ENCODE measurements around the gene PLP2.

PLP2 gene

DNA sequence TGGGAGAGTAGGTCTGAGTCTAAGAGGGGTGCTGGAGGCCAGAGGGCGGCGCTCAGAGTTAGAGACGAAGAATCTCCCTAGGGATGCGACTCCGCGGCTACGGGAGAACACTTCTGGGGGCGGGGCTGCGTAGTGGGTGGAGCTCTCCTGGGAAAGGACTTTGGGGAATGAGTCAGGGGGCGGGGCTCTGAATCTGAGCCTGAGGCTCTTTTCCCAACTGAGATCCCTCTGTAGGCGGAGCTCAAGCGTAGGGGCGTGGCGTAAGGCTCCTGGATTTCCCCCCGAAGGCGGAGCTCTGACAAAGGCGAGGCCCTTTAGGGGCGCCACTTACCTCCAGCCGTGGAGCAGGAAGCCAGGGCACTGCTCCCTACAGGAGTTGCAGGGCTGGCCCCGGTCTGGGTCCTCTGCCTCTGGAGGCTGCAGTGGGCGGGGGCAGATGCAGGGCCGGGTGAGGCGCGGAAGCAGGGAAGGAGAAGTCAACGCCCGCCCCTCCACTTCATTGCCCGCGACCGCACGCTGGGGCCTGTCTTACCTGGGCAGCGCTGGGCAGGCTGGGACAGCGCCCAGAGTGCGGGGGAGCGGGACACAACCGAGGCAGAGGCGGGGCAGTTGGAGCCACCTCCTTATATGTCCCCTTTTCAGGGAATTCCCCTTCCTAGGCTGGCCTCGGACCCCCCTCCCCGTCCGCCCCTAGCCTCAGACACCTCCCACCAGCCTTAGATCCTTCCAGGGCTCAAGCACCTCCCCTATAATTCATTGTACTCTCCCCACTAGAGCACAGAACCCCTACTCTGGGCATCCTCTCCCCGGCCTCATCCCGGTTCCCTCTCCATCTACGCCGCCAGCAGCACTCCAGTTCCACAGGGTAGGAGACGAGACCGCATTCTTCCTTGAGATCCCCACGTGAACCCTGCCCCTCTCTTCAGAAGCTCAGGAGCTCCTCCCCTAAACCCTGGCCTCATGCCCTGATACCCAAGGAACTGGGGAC, 12.9 kb downstream of the PLP2 start:
- peak overlapping the region; percentile 85 for H3K27ac ChIP-seq (ENCODE audit: poor library complexity, severe bottlenecking)
- no peaks in the 10 kb centered on the region for H3K9me3 ChIP-seq (ENCODE audit: severe bottlenecking)
- TF ChIP-seq, protein P1, sequence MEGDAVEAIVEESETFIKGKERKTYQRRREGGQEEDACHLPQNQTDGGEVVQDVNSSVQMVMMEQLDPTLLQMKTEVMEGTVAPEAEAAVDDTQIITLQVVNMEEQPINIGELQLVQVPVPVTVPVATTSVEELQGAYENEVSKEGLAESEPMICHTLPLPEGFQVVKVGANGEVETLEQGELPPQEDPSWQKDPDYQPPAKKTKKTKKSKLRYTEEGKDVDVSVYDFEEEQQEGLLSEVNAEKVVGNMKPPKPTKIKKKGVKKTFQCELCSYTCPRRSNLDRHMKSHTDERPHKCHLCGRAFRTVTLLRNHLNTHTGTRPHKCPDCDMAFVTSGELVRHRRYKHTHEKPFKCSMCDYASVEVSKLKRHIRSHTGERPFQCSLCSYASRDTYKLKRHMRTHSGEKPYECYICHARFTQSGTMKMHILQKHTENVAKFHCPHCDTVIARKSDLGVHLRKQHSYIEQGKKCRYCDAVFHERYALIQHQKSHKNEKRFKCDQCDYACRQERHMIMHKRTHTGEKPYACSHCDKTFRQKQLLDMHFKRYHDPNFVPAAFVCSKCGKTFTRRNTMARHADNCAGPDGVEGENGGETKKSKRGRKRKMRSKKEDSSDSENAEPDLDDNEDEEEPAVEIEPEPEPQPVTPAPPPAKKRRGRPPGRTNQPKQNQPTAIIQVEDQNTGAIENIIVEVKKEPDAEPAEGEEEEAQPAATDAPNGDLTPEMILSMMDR (IDR thresholded peaks at IDR 0.05; ENCODE audit: poor library complexity, severe bottlenecking) = peak; percentile 14
- H3K27me3 ChIP-seq (ENCODE audit: insufficient read depth, poor library complexity, severe bottlenecking) = no peaks in the 10 kb centered on the region
- no peaks in the 10 kb centered on the region for H3K4me1 ChIP-seq (ENCODE audit: insufficient read depth, poor library complexity, severe bottlenecking)
- ATAC-seq (ENCODE audit: low read depth) = peak; percentile 87
- DNase-seq (ENCODE audit: low spot score) = peak; percentile 92
- peaks cover 36% of the 10 kb centered on the region for H3K36me3 ChIP-seq (ENCODE audit: low read depth)
- peak overlapping the region; percentile 81 for H3K4me3 ChIP-seq (ENCODE audit: severe bottlenecking)

DNA sequence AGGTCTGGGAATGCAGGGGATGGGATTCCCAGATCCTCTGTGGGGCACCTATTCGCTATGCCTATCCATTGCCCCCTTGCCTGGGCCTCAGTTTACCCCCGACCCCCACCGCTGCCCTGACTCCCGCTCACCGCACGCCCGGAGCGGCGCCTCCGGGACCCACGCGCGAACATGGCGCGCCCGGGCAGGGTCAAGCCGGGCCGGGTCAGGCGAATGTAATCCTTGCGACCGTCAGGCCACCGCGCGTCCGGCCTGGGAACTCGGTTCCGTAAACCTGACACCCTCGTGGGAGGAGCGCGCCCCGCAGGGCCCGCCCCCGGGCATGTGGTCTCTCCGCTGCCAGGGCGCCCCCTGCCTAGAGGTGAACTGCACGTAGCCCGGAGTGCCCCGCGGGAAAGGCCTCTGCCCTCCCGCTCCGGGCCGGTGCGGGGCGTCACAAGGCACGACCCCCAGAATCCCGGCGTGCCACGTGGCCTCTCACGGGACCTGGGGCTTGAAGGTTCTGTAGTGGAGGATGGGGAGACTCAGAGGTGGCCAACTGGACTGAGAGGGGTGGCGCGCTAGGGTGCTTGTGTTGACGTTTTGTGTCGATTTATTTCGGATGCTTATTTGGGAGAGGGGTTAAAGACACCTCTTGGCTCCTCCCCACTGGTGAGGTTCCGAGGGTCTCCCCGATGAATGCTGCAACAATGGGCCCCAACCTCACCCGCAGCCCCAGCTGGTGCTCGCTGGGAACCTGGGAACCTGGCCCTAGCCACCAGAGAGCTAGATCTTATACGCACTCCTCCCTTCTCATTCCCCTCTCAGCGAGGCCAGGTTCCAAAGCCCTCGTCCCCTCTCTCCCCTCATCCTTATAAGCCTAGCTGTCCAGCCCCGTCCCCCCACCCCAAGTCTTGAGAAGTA, 14.7 kb downstream of the PLP2 start, which contains the start of gene PRICKLE3:
Gene PRICKLE3, minus strand, starts transcription at position 249 of the 903 bp plus-strand sequence. Its CDS starts 76 bp downstream, at position 173.
- Histone ChIP-seq H3K9me3 (ENCODE audit: severe bottlenecking) (no peaks in the 10 kb centered on the region), H3K4me3 (ENCODE audit: severe bottlenecking) (peak within 1 kb of the TSS; percentile 81), H3K27me3 (ENCODE audit: insufficient read depth, poor library complexity, severe bottlenecking) (no peaks in the 10 kb centered on the region), H3K27ac (ENCODE audit: poor library complexity, severe bottlenecking) (peak within 1 kb of the TSS; percentile 85), H3K36me3 (ENCODE audit: low read depth) (peaks cover 25% of the 10 kb centered on the region), H3K4me1 (ENCODE audit: insufficient read depth, poor library complexity, severe bottlenecking) (no peaks in the 10 kb centered on the region)
- TF ChIP-seq, protein P1 (IDR thresholded peaks at IDR 0.05; ENCODE audit: poor library complexity, severe bottlenecking) = peak; percentile 57
- no peak for DNase-seq (ENCODE audit: low spot score)
- ATAC-seq (ENCODE audit: low read depth) = peak; percentile 7; the same call in 2 of the 3 replicates

DNA sequence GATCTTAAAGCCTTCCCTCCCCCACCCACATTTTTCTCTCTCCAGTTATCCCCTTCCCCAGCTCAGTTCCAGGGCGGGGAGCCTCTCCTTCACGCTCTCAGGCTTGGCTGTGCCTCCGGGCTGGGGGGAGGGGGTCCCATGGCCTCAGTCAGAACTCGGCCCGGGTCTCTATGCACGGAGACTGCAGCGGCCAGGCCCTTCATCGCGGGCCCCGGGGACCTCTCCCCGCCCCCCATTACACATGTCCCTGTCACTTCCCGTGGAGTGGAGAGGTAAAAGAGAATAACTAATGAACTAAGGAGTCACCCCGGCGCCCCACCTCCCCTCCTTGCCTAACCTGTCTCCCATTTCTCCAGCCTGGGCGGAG, 15.3 kb downstream of the PLP2 start:
- H3K4me1 ChIP-seq (ENCODE audit: insufficient read depth, poor library complexity, severe bottlenecking) = no peaks in the 10 kb centered on the region
- no peaks in the 10 kb centered on the region for H3K9me3 ChIP-seq (ENCODE audit: severe bottlenecking)
- TF ChIP-seq, protein P1 (IDR thresholded peaks at IDR 0.05; ENCODE audit: poor library complexity, severe bottlenecking) = no peak
- H3K27me3 ChIP-seq (ENCODE audit: insufficient read depth, poor library complexity, severe bottlenecking) = no peaks in the 10 kb centered on the region
- peak overlapping the region; percentile 85 for H3K27ac ChIP-seq (ENCODE audit: poor library complexity, severe bottlenecking)
- no peak overlapping the region for H3K4me3 ChIP-seq (ENCODE audit: severe bottlenecking)
- ATAC-seq (ENCODE audit: low read depth) (no peak), DNase-seq (ENCODE audit: low spot score) (no peak)
- H3K36me3 ChIP-seq (ENCODE audit: low read depth) = peaks cover 21% of the 10 kb centered on the region

DNA sequence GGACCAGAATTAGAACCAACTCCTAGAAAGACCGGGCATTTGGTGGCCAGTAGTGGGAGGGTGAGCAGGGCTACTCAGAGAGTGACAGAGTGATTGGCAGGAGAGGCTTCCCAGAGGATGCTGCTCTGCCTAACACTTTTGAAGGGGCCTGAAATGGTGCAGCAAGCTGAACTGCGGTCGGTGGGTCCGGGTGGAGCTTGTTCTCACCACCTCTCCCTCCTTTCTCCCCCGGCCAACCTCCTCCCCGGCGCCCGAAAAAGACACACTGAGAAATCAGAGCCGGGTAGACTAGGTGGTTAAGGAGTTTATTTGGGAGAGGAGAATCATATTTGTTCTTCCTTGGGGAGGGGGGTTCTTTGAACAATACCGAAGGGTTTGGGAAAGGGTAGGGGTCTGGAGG, 15.8 kb downstream of the PLP2 start:
- ATAC-seq (ENCODE audit: low read depth) = no peak

More for the DNA sequence above, 15.8 kb downstream of the PLP2 start:
- TF ChIP-seq, protein P1 (IDR thresholded peaks at IDR 0.05; ENCODE audit: poor library complexity, severe bottlenecking) = no peak
- H3K27me3 ChIP-seq (ENCODE audit: insufficient read depth, poor library complexity, severe bottlenecking) = no peaks in the 10 kb centered on the region
- H3K36me3 ChIP-seq (ENCODE audit: low read depth) = peaks cover 16% of the 10 kb centered on the region
- H3K9me3 ChIP-seq (ENCODE audit: severe bottlenecking) = no peaks in the 10 kb centered on the region
- no peak overlapping the region for H3K27ac ChIP-seq (ENCODE audit: poor library complexity, severe bottlenecking)
- no peak overlapping the region for H3K4me3 ChIP-seq (ENCODE audit: severe bottlenecking)
- no peak for DNase-seq (ENCODE audit: low spot score)
- no peaks in the 10 kb centered on the region for H3K4me1 ChIP-seq (ENCODE audit: insufficient read depth, poor library complexity, severe bottlenecking)
